GM21423 (cell line): Measurements from ENCODE around the gene IGF1R.

Source experiments
- ATAC-seq: cut with Tn5 transposase; IDR thresholded peaks from one replicate; pipeline ENCODE4 v1.9.1; 2021; ENCODE audit warnings: mild to moderate bottlenecking, moderate library complexity; ENCODE audit not compliant: unreplicated experiment

Gene IGF1R

DNA sequence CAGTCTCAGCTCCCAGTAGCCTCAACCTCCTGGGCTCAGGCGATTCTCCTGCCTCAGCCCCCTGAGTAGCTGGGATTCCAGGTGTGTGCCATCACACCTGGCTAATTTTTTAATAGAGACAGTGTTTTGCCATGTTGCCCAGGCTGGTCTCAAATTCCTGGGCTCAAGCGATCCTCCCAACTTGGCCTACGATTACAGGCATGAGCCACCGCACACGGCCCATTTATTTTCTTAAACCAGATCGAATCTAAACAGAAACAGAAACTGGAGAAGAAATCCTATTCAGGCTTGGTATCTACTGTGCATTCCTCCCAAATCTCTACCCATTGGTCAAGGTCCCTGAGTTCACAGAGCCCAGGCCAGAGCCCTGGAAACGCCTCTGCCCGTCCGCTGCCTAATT, 285.1 kb downstream of the IGF1R start:
- ATAC-seq: no peak

DNA sequence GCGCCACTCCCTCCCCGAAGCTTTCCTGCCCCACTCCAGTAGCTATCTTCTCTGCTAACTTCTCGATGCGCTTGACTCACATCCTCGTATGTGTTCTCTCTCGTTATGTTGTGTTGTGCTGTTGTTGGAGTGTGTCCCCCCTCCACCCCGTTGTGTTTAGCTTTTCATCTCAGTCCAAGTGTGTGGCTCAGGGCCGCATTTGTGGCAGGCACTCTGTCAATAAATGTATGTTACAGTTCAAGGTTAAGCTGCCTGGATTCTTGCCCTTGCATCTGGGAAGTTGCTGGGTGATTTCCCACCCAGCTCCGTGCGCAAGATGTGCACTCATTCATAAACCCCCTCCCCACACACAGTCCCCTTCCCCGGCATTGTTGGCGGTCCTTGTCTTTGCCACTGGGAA, 287.4 kb downstream of the IGF1R start:
- ATAC-seq: no peak

DNA sequence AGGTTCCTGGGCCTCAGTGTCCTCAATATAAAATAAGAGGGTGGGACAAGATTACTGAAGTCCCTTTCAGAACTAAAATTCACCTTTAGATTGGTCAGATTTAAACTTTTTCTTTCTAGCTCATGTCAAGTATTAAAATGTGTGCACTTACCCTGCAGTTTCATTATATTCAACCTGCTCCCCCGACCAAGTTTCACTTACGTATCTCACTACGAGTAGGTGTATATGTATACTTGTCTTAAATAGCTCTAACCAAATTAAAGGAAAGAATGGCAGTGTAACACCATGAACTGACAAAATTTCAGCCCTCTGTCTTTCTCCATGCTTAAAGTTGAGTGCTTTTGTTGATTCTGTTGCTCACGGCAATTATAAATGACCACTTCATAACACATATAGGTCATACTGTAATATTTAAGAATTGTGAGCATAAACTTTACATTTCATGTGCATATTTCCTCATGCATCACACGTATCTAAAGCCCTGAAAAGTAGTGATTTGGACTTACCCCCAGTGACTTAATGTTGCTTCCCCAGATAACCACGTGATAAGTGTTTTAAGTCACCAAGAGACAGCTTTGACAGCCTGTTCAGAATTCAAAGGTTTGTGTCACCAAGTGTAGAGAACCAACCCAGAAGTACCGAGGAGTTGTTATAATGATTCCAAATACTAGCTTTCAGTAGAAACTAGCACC, 289.2 kb downstream of the IGF1R start:
- peak; percentile 77 for ATAC-seq

DNA sequence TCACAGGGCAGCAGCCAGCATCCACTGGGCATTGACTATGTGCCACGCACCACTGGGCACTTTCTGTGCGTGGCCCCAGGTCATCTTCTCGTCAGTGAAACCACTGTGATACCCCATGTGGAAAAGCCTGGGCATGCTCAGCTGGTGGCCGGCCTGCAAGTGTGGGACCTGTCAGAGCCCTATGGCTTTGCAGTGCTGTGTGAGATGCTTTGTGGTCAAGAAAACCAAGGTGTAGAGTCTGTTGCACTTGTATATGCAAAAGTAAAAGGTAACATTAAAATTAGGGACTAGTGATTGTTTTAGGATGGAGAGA, 289.7 kb downstream of the IGF1R start:
- ATAC-seq: peak; percentile 56

DNA sequence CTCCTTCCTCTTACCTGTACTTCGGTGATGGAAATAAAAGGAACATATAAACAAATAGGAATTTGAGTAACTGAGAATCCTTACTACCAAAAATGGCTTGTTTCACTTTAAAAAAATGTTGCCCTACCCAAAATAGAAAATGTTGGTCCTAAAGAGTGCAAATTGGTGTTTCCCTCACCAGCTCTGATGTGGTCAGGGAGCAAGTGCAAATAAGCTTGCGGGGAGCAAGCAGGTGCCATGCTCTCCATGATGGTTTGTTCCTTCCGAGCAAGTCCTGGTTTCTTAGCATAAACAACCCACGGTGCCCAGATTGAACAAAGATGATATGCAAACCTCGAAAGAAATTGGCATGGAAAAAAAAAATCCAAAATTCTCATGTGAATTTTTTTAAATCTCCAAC, 290.5 kb downstream of the IGF1R start:
- no peak for ATAC-seq

DNA sequence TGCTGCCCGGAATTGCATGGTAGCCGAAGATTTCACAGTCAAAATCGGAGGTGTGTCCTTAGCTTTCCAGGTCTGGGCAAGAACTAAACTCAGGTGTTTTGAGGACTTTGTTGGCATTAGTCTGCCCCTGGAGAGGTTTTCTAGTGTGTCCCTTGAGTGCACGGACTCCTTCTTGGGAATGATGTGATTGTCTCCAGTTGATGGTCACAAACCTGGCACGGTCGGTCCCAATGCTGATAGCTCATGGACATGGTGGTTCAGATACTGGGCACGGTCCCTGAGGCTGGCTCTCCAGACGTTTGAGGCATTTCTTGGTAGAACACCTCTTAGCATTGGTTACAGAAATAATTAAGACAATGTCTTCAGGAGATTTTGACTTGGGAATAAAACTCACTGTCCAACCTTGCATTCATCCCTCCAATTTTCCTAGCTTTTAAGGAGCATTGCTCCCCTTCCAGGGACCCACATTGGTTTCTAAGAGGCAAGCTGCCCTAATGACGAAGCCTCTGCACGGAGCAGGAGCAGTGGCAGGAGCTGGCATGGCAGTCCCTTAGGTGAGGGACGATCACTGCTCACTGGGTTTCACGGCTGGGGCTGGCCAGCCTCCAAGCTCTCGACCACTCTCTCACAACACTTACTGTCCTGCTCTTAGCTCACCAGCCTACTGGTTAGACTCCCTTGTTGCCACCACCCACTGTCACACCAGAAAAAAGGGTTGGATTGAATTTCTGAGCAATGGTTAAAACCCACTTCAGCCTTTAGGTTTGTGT, 291.2 kb downstream of the IGF1R start:
- no peak for ATAC-seq

DNA sequence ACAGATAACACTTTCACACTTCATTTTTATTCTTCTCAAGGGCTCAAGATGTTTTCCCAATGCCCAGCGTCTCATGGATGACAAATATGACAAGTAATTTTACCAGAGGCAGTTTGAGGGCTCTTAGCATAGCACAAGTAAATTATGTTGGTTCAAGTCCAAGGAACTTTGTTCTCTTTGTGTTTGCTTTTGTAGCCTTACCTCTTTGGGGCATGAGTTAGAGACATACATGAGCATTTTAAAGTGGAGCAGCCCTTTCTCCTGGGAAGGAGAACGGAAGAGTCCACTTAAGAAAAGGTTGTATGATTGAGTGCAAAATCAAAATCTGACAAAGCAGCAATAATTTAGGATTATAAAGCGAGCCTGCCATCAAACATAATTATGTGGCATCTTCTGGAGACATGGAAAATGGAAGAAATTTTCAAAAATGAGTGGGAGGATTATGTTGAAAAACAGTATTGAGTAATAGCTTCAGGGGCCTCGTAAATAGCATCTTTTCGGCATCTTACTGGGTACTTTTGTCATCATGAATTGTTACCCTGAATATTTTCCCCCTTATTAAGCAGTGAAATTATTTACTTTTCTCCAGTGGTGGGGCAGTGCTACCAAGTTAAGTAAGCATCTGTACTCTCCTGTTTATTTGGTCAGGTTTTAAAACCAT, 293.4 kb downstream of the IGF1R start:
- no peak for ATAC-seq

DNA sequence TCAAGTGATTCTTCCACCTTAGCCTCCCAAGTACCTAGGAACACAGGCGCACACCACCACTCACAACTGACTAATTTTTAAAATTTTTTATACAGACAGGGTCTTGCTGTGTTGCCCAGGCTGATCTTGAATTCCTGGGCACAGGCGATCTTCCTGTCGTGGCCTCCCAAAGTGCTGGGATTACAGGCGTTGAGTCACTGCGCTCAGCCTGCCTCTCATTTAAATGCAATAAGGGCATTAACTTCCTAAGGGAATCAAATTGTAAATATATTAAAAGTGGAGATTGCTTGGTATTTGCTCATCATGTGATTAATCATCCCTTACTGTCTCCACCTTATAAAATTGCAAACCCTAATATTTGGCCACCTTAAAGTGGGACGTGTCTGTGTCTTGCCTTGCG, 294.1 kb downstream of the IGF1R start:
- ATAC-seq: no peak

DNA sequence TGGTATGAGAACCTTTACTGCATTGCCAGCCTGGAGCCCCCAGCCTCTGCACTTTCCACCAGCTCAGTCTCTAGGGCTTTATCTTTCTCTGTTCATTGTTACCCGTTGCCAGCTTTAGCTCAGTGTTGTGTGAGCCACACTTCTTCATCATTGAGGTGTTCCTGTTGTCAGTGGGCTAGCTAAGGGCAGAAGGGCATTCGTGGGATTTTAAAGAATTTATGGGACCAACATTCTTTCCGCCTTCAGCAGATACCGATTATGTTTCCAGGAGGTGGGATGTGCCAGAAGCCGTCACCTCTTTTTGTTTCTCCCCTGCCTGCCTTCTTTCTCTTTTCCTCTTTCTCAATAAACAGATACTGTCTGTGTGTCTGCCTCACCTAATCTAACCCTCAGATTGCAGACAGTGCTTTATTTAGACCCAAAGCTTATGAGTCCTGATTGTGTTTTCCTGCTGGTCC, 294.7 kb downstream of the IGF1R start:
- no peak for ATAC-seq

DNA sequence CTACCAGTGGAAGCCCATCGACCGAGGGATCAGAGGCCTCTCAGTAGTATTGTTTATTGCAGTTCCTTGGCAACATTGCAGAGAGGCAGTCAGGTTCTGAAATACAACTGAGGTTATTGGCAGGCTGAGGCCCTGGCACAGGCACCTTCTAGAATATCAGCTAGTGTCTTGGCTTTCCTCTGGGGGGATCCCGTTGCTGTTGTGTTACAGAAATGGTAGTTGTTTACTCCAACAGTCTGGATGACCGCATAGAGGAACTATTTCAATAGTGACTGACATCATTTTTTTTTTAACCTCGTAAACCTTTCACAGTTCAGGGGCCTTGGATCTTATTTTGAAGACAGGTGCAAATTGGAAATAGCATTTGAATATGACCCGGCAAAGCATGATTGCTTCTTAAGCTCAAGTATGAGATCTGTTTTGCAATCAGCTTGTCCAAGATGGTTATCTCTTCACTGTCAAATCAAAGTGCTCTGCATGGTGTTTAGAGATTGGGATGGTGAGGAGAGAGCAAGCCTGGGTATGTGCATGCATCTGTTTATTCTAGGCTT, 295.3 kb downstream of the IGF1R start:
- ATAC-seq: no peak

DNA sequence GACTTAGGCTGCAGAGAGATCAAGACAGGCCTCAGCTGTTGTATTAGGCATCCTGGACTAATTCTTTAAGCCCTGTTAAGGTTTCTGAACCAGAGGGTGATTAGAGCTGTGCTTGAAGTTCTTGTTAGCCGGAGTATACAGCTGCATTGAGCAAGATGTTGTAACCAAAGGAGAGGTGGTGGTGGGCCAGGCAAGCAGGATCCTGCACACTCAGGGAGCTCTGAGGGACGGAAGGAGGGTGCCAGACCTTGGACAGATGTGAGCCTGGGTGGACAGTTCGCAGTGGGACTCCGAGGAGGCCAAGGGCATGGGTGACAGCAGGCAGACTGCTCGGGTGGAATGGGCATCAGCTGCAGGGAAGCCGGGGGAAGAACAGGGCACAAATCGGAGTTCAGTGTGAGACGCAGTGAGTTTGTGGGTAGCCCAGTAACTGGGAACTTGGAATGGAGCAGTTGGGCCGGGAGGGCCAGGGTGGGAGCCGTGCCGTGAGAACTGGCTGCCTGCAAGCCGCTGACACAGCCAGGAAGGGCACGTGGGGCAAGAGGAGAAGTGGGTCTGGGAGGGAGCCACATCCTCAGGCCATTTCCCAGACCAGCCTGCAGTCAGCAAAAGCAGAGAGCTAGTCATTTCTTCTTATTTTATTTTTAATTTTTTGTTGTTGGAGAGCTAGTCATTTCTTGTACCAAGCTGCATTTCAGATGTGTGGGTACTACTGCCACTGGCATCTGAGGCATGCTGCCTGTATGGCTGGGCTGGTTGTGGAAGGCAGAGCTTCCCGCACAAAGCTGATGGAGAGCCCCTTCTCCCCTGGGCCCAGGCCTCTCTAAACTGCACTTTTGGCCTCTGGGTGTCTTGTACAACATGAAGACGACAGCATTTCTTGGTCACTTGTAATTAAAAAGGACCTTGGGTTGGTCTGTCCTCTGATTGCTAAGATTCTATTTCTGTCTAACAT, 298.2 kb downstream of the IGF1R start:
- ATAC-seq: no peak

DNA sequence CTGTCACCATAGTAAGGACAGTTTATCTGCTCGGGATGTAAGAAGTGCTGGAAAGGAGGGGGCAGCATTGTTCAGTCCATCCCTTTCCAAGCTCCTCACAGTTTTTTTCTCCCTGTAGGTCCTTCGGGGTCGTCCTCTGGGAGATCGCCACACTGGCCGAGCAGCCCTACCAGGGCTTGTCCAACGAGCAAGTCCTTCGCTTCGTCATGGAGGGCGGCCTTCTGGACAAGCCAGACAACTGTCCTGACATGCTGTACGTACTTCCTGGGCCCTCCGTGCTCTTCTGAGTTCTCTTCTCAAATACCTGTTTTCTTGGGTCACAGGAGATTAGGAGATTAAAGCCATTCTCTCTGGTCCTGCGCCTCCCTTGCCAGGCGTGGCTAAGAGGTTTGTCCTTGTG, 300.1 kb downstream of the IGF1R start:
- no peak for ATAC-seq

DNA sequence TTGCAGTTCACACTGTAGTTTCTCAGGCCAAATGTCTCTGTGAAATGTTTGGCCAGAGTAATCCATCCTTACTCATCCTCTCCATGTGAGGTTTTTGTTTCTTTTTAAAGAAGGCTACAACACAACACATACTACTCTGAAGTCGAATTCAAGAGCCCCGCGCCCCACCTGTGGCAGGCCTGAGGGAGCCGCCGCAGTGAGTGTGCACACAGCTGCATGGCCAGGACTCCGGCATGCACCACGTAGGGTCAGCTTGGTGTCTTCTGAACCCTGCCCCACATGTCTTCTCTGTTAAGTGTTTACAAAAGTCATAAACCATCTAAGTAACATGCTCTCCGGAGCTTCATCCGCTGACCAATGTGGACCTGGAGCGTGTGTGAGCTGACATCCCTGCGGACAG, 300.6 kb downstream of the IGF1R start:
- ATAC-seq: no peak

DNA sequence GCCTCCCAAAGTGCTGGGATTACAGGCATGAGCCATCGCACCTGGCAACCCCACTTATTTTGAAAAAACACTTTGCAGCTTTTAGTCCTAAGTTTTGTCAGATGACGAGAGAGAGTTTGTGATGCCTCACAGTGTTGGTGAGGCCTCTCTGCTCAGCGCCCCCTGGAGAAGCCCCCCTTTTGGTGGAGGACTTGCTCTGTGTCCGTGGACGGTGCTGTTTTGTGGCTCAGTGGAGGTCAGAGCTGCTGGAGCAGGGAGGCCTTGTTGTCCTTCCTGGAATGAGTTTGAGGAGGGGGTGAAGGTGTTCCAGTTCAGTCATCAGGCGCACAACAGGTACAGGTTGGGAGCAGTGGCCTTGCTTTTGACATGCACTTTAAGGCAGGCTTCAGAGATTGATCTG, 301.3 kb downstream of the IGF1R start:
- no peak for ATAC-seq

DNA sequence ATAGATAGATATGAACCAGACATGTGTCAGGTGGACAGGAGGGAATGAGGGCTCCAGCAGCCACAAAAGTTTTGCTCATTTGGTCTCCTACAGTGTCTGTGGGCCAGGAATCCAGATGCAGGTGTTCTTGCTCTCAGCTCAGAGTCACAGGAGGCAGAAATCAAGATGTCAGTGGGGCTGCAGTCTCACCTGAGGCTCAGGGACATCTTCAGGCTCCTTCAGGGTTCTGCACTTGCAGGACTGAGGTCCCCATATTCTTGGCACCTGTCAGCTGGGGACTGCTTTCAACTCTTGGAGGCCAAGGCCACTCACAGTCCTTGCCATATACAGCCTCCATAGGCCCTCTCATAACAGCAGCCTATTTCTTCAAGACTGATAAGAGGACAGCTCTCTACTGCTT, 301.9 kb downstream of the IGF1R start:
- no peak for ATAC-seq

DNA sequence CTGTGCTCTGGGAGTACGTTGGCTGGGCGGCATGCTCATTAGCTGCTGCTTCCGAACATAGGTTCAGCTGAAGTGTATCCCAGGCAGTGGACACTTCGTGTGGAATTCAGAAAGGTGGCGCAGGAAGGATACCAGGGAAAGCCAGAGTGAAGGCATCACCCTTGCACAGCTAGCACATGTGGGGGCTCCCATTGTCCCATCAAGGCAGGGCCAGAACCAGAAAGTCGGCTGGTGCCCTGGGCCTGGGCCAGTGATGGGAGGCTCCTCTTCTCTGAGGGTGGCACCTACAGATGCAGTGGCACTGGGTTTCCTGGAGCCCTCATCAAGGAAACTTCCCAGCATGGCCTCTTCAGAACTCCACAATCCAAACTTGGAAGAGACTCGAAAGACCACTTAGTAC, 302.7 kb downstream of the IGF1R start:
- no peak for ATAC-seq

DNA sequence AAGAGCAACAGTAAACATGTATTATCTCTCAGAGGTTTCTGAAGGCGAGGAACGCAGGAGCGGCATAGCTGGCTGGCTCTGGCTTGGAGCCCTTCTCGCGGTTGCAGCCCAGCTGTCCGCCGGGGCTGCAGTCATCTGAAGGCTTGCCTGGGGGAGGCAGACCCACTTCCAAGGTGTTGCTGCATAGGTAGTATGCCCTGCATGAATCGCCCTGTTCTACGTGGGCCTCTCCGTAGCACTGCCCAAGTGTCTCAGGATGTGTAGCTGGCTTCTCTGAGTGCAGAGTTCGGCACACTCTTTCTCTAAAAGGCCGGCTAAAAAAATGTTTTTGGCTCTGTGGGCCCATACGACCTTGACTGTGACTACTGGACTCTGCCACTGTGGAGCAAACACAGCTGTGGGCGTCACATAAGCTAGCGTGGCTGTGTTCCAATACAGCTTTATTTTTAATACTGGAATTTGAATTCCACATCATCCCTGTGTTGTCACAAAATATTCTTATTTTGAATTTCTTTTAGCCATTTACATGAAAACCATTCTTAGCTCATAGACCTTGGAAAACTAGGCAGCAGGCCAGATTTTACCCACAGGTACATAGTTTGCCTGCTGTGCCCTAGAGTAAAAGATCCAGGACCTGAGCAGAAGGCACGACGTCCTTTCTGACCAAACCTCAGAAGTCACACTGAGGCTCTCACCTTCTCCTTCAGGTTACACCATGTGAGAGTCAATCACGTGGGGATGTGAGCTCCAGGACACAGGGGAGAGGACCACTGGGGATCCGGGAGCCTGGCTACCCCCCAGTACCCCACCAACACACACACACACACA, 303.4 kb downstream of the IGF1R start:
- no peak for ATAC-seq

DNA sequence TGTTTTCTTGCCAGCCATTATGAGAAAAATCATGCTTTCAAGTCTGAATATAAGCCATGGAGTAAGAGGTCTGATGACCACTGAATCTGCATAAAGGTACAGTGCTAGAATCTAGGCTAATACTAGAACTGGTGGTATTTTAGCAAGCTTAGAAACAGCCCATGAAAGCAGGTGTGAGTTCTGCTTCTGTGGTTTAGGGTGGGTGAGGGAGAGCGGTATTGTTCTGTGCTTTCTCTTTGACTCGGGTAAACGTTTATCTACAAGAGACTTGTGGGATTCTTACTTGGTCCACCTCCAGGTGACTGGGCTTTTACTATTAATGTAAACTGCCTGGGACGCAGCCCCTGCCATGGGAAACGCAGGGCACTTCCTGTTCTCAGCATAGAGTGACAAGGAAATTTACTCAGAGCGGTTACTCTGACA, 304.1 kb downstream of the IGF1R start:
- ATAC-seq: peak; percentile 89

DNA sequence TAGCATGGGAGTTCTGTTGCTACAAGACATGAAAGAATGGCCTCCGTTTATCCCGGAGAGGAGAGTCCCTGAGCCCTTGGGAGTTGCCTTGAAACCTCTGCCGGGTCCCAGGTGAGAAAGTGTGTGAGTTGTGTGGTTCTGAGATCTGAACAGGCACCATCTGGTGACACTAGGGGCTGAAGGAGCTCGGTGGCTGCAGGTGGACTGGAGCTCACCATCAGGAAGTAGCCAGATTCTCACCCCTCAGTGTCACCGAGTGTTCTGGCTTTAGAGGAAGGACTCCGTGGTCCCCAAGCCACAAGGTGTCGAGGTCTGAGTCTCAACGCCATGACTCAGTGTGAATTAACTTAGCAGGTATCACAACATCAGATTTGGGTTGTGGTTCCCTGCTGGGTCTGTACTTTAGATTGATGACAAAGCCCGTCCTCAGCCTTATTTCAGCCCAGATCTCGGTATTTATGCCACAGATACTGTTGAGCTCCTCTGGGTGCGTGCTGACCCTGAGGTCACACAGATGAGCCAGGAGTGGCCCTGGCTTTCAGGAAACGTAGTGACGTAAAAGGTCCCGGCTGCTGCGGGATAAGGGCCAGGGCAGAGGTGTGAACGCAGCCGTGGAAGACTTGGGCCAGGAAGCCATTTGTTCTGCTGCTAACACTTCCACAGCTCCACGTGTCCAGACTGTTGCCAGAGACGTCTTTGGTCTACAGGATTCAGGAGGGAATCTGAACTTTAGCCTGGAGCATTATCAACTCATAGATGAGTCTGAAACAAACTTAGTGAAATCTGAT, 304.9 kb downstream of the IGF1R start:
- ATAC-seq: peak; percentile 47
